Upper lobe of left lung (tissue), 6 donors: ENCODE data around the gene PEX14. TPM values are rescaled to one million over a fixed set of nuclear protein-coding genes. Genes with fewer than 3 reads are reported as not detected.
"Not testable (repeated sequence)": the region's sequence is repeated elsewhere in the genome, so short reads cannot be mapped to it uniquely, and the experiment has no call there.

Source experiments
- ATAC-seq, 2 donors: fragments of 200-7000 bp; cut with Tn5 transposase; one replicate each; pipeline ENCODE4 v1.9.1; 2022; ENCODE audit warnings: mild to moderate bottlenecking in 2 of 2, moderate library complexity in 2 of 2; ENCODE audit not compliant: low FRiP score in 2 of 2
- DNase-seq, 2 donors: peaks; one replicate each; pipeline ENCODE4 v3.0.0-alpha.2; 2019 to 2020
- H3K27ac ChIP-seq, 4 donors: fragments of 200-600 bp; sonication (generic); one replicate each; pipeline ENCODE4 v1.5.1; 2016 to 2019
- H3K27me3 ChIP-seq, 4 donors: fragments of 200-600 bp; sonication (generic); one replicate each; pipeline ENCODE4 v1.5.1; 2017 to 2019
- H3K36me3 ChIP-seq, 4 donors: fragments of 200-600 bp; sonication (generic); one replicate each; pipeline ENCODE4 v1.5.1; 2016 to 2019
- H3K4me1 ChIP-seq, 4 donors: fragments of 200-600 bp; sonication (generic); one replicate each; pipeline ENCODE4 v1.5.1; 2018 to 2019
- H3K4me3 ChIP-seq, 4 donors: fragments of 200-600 bp; sonication (generic); one replicate each; pipeline ENCODE4 v1.5.1; 2017 to 2019; ENCODE audit warnings: mild to moderate bottlenecking in 2 of 4, moderate library complexity in 1 of 4
- H3K9me3 ChIP-seq, 4 donors: fragments of 200-600 bp; sonication (generic); one replicate each; pipeline ENCODE4 v1.5.1; 2018 to 2019
- CTCF ChIP-seq, 6 experiments: fragments of 450-650 bp in 4 of 6; fragments of 200-600 bp in 2 of 6; sonication (generic) in 2 of 6; IDR thresholded peaks; one replicate each; pipeline ENCODE4 v1.5.1; 2016 to 2019; ENCODE audit warnings: antibody characterized with exemption in 6 of 6
- EP300 ChIP-seq, 4 donors: sonication (generic); formaldehyde crosslinking; IDR thresholded peaks; one replicate each; pipeline ENCODE4 v1.5.1; 2017; ENCODE audit warnings: antibody characterized with exemption in 4 of 4, control low read depth in 2 of 4
- POLR2A ChIP-seq, 4 donors: fragments of 450-650 bp; IDR thresholded peaks; one replicate each; pipeline ENCODE4 v1.5.1; 2016 to 2017; ENCODE audit warnings: antibody characterized with exemption in 4 of 4, mild to moderate bottlenecking in 2 of 4
- POLR2AphosphoS5 ChIP-seq, 2 donors: sonication (generic); formaldehyde crosslinking; IDR thresholded peaks; one replicate each; pipeline ENCODE4 v1.5.1; 2017; ENCODE audit warnings: antibody characterized with exemption in 2 of 2
- WGBS, 2 donors: methylation state at CpG; one replicate each; pipeline ENCODE4 v1.1.5; 2017 to 2018; 5-methylcytosine and 5-hydroxymethylcytosine counted together
- total RNA-seq, 6 donors: library from RNA; depleted of rRNA in 4 of 6; stranded (reverse); fragments of >200 nt in 4 of 6; gene quantifications; one replicate each; pipeline versions ENCODE4 v1.1.0 to v1.2.1, GENCODE V29; 2016 to 2021
- donor health status: DM: no; HTN: no; CAD: no; lungs with moderate emphysema.
- donor health status: DM: no; HTN: yes; CAD: no; lungs with severe emphysema.

The PEX14 gene
- total RNA-seq, 6 donors from 2014 or later, result 21.2 to 43.0 (median 29.9) TPM

- Histone ChIP-seq H3K27me3 (no peaks in the 10 kb centered on the region), H3K4me1 (peaks cover 0 to 11% (median 0%) of the 10 kb centered on the region in 4 donors), H3K4me3 (no peak overlapping the region), H3K27ac (no peak overlapping the region), H3K36me3 (peaks cover 0 to 3% (median 0%) of the 10 kb centered on the region in 4 donors), H3K9me3 (no peaks in the 10 kb centered on the region)
- WGBS, 2 donors, result 76 to 78% methylated on average over 5 of the region's 5 CpGs
- DNase-seq (no peak), ATAC-seq (no peak)
- TF ChIP-seq POLR2AphosphoS5 (IDR thresholded peaks at IDR 0.05) (no peak), EP300 (IDR thresholded peaks at IDR 0.05) (no peak), POLR2A (IDR thresholded peaks at IDR 0.05) (no peak), CTCF (IDR thresholded peaks at IDR 0.05) (no peak)
Observed at GRCh38 chr1:10502206-10502605, 27.5 kb downstream of the PEX14 start.

GRCh38 chr1:10504249-10504648 lies 29.5 kb downstream of the PEX14 start:
- ATAC-seq, result no peak

GRCh38 chr1:10506046-10506676 lies 31.4 kb downstream of the PEX14 start:
- not testable (repeated sequence) for H3K27me3 ChIP-seq, H3K4me3 ChIP-seq, H3K36me3 ChIP-seq, H3K27ac ChIP-seq, DNase-seq, H3K9me3 ChIP-seq, ATAC-seq
- 88 to 98% methylated on average over 12 of the region's 12 CpGs for WGBS, 2 donors
- H3K4me1 ChIP-seq, result peaks cover 22 to 39% (median 24%) of the 10 kb centered on the region in 4 donors

More at GRCh38 chr1:10504249-10504648, 29.5 kb downstream of the PEX14 start:
- H3K4me3 ChIP-seq, result no peak overlapping the region
- no peak for TF ChIP-seq CTCF (IDR thresholded peaks at IDR 0.05)
- TF ChIP-seq POLR2AphosphoS5 (IDR thresholded peaks at IDR 0.05), result no peak
- no peak for TF ChIP-seq POLR2A (IDR thresholded peaks at IDR 0.05)
- TF ChIP-seq EP300 (IDR thresholded peaks at IDR 0.05), result no peak
- H3K27me3 ChIP-seq, result no peaks in the 10 kb centered on the region
- H3K4me1 ChIP-seq, result peaks cover 5 to 25% (median 6%) of the 10 kb centered on the region in 4 donors
- no peaks in the 10 kb centered on the region for H3K9me3 ChIP-seq
- no peaks in the 10 kb centered on the region for H3K36me3 ChIP-seq
- 59 to 70% methylated on average over 5 of the region's 5 CpGs for WGBS, 2 donors
- DNase-seq, result no peak
- H3K27ac ChIP-seq, result no peak overlapping the region

- TF ChIP-seq EP300 (IDR thresholded peaks at IDR 0.05) (no peak), POLR2AphosphoS5 (IDR thresholded peaks at IDR 0.05) (no peak), CTCF (IDR thresholded peaks at IDR 0.05) (no peak), POLR2A (IDR thresholded peaks at IDR 0.05) (no peak)
- H3K27ac ChIP-seq, result no peak overlapping the region
- H3K27me3 ChIP-seq, result no peaks in the 10 kb centered on the region
- no peaks in the 10 kb centered on the region for H3K36me3 ChIP-seq
- no peak overlapping the region for H3K4me3 ChIP-seq
- 79 to 81% methylated on average over 4 of the region's 4 CpGs for WGBS, 2 donors
- H3K4me1 ChIP-seq, result peaks cover 27 to 44% (median 29%) of the 10 kb centered on the region in 4 donors
- DNase-seq (no peak), ATAC-seq (no peak)
- no peaks in the 10 kb centered on the region for H3K9me3 ChIP-seq
Observed at GRCh38 chr1:10506677-10507047, 31.9 kb downstream of the PEX14 start.

- peak; percentile 62 to 83 (median 80) for TF ChIP-seq CTCF (IDR thresholded peaks at IDR 0.05)
- no peak for TF ChIP-seq POLR2A (IDR thresholded peaks at IDR 0.05)
- DNase-seq, result peak; percentile 76 to 82
- peak; percentile 81 to 88 for ATAC-seq
- H3K27ac ChIP-seq, result no peak overlapping the region
- WGBS, 2 donors, result 59 to 65% methylated on average over 12 to 17 of the region's 17 CpGs
- no peaks in the 10 kb centered on the region for H3K36me3 ChIP-seq
- no peaks in the 10 kb centered on the region for H3K9me3 ChIP-seq
- H3K4me3 ChIP-seq, result no peak overlapping the region
- H3K4me1 ChIP-seq, result peaks cover 33 to 47% (median 34%) of the 10 kb centered on the region in 4 donors
- H3K27me3 ChIP-seq, result no peaks in the 10 kb centered on the region
Observed at GRCh38 chr1:10507111-10507879, 32.5 kb downstream of the PEX14 start.
